OCI-LY7 (cell line): ENCODE data around the gene AGER.

Source experiments
- CTCF ChIP-seq: fragments of 200-600 bp; sonication (generic); conservative IDR thresholded peaks from 2 replicates; pipeline ENCODE4 v1.5.1; 2014; ENCODE audit warnings: mild to moderate bottlenecking, antibody characterized with exemption, low read length, moderate library complexity, mixed read lengths
- EZH2phosphoT487 ChIP-seq: fragments of 200-600 bp; sonication (generic); IDR thresholded peaks from 2 replicates; pipeline ENCODE4 v1.6.1; 2018; ENCODE audit warnings: low read depth, borderline replicate concordance, mild to moderate bottlenecking, mixed run types, antibody characterized with exemption, low read length, moderate library complexity, mixed read lengths

- TF ChIP-seq CTCF (no peak), EZH2phosphoT487 (no peak)
These were observed 27.2 kb downstream of the AGER start for GRCh38 chr6:32156891-32157290.
